GM12872 (cell line): ENCODE data around the gene MIPEP.

Experiments
- TF ChIP-seq, protein P1 (sequence below): IDR thresholded peaks from 3 replicates; pipeline ENCODE4 v1.5.1; 2011; ENCODE audit warnings: low read depth, mild to moderate bottlenecking, low read length, moderate library complexity; ENCODE audit not compliant: insufficient read depth

Gene MIPEP

DNA sequence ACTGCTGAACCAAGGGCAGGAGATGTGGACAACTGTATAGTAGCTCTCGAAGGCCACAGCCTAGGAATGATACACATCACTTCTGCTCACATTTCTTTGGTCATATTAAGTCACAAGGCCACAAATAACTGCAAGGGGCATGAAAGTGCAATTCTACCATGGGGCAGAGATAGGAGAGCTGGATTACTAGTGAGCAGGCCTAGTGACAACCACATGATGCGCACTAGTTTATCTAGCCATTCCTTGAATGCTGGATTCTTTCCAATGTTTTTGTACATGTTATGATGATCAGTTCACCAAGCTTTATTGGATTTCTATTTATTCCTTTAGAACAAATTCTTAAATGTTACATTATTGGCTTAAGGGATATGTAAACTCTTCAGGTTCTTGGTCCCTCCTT is 100.7 kb downstream of the MIPEP start:
- TF ChIP-seq, protein P1, sequence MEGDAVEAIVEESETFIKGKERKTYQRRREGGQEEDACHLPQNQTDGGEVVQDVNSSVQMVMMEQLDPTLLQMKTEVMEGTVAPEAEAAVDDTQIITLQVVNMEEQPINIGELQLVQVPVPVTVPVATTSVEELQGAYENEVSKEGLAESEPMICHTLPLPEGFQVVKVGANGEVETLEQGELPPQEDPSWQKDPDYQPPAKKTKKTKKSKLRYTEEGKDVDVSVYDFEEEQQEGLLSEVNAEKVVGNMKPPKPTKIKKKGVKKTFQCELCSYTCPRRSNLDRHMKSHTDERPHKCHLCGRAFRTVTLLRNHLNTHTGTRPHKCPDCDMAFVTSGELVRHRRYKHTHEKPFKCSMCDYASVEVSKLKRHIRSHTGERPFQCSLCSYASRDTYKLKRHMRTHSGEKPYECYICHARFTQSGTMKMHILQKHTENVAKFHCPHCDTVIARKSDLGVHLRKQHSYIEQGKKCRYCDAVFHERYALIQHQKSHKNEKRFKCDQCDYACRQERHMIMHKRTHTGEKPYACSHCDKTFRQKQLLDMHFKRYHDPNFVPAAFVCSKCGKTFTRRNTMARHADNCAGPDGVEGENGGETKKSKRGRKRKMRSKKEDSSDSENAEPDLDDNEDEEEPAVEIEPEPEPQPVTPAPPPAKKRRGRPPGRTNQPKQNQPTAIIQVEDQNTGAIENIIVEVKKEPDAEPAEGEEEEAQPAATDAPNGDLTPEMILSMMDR: no peak

DNA sequence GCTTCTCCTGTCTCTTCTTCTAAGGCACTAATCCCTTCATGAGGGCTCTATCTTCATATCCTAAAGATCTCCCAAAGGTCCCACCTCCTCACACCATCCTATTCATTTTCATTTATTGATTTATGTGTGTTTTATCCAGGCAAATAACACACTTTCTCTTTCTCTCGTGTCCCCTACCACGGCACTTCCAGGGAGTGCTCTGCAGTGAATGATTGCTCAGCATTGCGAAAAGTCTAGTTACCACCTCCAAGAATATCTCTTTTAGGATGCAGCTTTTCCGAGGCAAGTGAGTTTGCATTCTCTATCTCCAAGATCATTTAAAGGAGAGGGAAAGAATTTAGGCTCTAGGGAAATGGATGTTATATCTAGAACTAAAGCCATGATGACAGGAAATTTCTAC is 101.7 kb downstream of the MIPEP start:
- TF ChIP-seq, protein P1: no peak

DNA sequence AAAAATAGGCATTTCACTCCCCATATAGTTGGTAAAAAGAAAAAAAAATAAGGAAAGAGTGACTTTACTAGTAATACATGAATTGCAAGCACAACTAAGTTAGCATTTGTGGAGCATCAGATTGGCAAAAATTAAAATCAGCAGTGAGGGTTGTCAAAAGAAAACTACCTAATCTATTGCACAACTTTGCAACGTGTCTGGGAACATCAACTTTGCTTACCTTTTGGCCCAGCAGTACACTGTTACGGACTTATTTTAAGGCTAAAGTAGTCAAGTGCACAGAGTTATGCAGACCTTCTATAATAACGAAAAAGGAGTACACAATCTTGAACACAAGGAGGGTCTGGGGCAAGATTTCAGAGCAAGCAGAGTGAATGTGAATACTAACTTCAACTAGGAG is 102.6 kb downstream of the MIPEP start:
- TF ChIP-seq, protein P1: no peak

- TF ChIP-seq, protein P1: no peak
Observed at GRCh38 chr13:23778879-23779278, 110.3 kb downstream of the MIPEP start.

GRCh38 chr13:23778002-23778652 is 111.1 kb downstream of the MIPEP start:
- TF ChIP-seq, protein P1: 0 out of 3 replicates have a peak, but pooled peaks have one; percentile 31

DNA sequence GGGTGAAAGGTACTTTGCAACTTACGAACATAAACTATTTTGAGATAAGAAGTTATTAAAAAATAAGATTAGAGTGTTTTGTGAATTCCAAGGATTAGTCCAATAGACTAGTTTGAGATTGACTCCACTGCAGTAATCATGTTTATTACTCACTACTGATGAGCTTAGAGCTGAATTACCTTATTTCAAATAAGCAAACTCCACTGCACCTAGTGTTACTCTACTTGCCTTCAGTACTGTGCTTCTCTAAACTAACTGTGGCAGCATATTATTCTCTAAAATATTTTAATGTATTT is 111.7 kb downstream of the MIPEP start:
- TF ChIP-seq, protein P1: no peak

GRCh38 chr13:23776698-23777574 is 112.3 kb downstream of the MIPEP start:
- TF ChIP-seq, protein P1: no peak
